NCI-H2171 treated with DMSO at 0.1 percent for 48 hours (cell line): Measurements from ENCODE around the gene CPLANE2.
"Not testable (repeated sequence)": the region's sequence is repeated elsewhere in the genome, so short reads cannot be mapped to it uniquely, and the experiment has no call there.

Source experiments
- DNase-seq: peaks from one replicate; lab custom pipeline; 2025; lab: John Stamatoyannopoulos, UW

The CPLANE2 gene

GRCh38 chr1:16248603-16249516 is 11.9 kb upstream of the CPLANE2 start:
- DNase-seq = peak; percentile 92

DNA sequence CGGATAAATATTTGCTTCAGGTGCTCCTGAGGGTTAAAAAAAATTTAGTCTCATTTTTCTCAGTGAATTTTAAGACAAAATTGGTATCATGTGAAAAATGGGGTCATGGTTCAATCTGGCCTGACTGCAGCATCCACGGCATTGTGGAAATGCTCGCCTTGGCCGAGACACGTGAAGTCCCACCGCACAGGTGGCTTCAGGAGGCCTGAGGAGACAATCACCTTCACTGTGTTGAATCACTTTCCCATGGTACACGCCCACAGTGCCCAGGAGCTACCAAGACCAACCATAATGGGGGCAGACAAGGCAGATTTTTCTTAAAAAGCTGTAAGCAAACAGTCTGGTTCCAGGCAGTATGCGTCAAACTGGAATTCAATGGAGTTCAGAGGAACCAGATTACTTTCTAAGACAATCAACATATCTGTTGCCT is 11.0 kb upstream of the CPLANE2 start:
- no peak for DNase-seq

- DNase-seq = no peak
Measured at GRCh38 chr1:16247441-16247840, 10.5 kb upstream of the CPLANE2 start.

GRCh38 chr1:16246961-16247360 is 10.0 kb upstream of the CPLANE2 start:
- DNase-seq = no peak

GRCh38 chr1:16246239-16246638 is 9.3 kb upstream of the CPLANE2 start:
- not testable (repeated sequence) for DNase-seq

- DNase-seq = no peak
Measured at GRCh38 chr1:16245476-16246196, 8.7 kb upstream of the CPLANE2 start.

- DNase-seq = no peak
Measured at GRCh38 chr1:16244650-16245285, 7.8 kb upstream of the CPLANE2 start.

- DNase-seq = peak; percentile 81
Measured at GRCh38 chr1:16243936-16244649, 7.1 kb upstream of the CPLANE2 start.

GRCh38 chr1:16243215-16243610 is 6.2 kb upstream of the CPLANE2 start:
- DNase-seq = no peak

- DNase-seq = no peak
Measured at GRCh38 chr1:16242556-16243214, 5.7 kb upstream of the CPLANE2 start.

DNA sequence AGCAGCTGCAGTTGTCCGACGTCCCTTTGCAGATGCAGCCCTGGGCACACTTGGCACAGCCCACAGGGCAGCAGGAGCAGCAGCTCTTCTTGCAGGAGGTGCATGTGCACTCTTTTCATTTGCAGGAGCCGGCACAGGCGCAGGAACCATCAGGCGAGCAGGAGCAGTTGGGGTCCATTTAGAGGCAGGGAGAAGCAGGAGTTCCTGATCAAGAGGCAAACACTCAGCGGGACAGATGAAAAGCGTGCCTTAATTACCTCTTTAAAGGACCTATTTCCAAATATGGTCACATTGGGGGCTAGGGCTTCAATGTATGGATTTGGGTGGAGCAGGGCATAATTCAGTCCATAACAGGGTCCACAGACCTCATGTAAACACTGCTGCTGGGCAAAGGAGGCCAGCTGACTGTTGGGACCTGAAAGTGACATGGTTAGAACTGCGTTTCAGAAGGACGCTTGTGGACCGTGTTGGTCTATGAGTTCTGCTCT is 4.3 kb upstream of the CPLANE2 start:
- no peak for DNase-seq

GRCh38 chr1:16239972-16240491 is 3.0 kb upstream of the CPLANE2 start:
- DNase-seq = no peak

- DNase-seq = no peak
Measured at GRCh38 chr1:16237343-16237830, 404 bp upstream of the CPLANE2 start.

DNA sequence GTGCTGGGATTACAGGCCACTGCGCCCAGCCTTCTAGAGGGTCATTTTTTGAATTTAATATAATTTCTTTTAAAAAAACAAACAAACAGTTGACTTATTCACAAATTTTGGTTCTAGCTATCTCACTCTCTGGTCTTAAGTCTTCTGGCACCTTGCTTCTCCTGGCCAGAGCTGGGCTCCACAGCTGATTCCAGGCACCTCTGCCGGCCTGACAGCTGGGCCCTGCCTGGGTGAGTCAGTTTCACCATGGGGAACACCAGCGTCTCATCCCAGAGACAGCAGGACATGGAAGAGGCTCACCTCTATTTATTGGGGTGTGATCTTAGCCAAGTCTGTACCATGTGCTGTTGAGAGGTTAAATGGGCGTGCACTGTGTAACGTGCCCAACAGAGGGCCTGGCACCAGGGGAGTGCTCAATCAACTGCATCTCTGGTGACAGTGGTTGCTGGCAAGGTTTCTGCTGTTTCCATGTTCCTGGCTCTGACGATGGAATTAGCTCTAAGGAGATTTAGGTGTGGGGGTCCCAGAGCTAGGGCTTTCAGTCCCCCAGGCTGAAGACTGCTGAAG is 956 bp downstream of the CPLANE2 start:
- peak; percentile 81 for DNase-seq

GRCh38 chr1:16235347-16235746 is 1.6 kb downstream of the CPLANE2 start:
- DNase-seq = no peak

- no peak for DNase-seq
Measured at GRCh38 chr1:16233431-16233830, 3.6 kb downstream of the CPLANE2 start.

DNA sequence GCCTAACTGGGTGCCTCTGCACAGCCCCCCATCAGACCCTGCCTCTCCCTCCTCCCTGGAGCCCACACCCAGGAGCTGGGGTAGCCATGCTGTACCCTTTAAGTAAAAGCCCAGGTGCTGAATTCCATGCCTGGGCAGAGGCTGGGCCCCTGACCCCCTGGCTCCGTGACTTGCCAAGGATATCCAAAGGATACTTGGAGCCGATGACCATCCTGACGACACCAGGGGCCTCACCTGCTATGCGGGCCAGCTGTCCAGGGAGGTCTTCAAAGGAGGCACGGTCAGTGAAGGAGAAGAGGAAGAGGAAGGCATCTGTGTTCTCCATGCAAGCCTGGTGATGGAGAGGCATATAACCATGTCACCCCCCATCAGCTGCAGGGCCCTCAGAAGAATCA is 4.7 kb downstream of the CPLANE2 start:
- no peak for DNase-seq

GRCh38 chr1:16231331-16232315 is 5.4 kb downstream of the CPLANE2 start:
- DNase-seq = peak; percentile 37

DNA sequence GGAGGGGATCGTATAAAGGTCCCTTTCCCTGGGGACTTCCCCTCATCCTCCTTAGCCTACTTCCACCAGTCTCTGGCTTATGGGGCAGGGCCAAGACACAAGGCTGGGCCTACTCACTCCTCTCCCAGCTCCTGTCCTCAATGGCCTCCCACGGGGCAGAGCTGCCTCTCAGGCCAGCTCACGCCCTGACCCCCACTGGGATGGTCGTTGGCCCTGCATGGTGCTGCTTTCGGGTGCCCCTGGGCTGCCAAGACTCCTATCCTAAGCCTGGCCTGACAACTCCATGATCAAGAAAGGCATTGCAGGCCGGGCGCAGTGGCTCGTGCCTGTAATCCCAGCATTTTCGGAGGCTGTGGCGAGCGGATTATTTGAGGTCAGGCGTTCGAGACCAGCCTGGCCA is 6.2 kb downstream of the CPLANE2 start:
- DNase-seq = no peak
